ENCODE results near the gene PRR5.
"Not testable (repeated sequence)": the region's sequence is repeated elsewhere in the genome, so short reads cannot be mapped to it uniquely, and the experiment has no call there.

Gene PRR5

GRCh38 chr22:44736581-44737405 is 34.8 kb downstream of the PRR5 start:
- DNase-seq: no peak

GRCh38 chr22:44737406-44738346 is 35.7 kb downstream of the PRR5 start:
- DNase-seq: no peak

- no peak for DNase-seq
Measured at GRCh38 chr22:44738347-44738715, 36.3 kb downstream of the PRR5 start.

GRCh38 chr22:44739024-44739423 is 37.0 kb downstream of the PRR5 start:
- no peak for DNase-seq

DNA sequence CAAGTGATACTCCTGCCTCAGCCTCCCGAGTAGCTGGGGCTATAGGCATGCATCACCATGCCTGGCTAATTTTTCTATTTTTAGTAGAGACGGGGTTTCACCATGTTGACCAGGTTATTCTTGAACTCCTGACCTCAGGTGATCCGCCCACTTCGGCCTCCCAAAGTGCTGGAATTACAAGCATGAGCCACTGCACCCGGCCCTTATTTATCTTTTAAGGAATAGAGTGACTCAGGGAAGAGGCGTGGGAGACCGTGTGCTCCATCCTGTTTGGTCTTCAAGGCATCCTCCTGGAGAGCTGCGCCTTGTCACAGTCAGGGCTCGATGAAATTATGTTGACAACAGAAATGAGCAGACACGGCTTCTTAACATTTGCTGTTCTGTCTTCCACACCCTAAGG is 37.7 kb downstream of the PRR5 start:
- not testable (repeated sequence) for DNase-seq

DNA sequence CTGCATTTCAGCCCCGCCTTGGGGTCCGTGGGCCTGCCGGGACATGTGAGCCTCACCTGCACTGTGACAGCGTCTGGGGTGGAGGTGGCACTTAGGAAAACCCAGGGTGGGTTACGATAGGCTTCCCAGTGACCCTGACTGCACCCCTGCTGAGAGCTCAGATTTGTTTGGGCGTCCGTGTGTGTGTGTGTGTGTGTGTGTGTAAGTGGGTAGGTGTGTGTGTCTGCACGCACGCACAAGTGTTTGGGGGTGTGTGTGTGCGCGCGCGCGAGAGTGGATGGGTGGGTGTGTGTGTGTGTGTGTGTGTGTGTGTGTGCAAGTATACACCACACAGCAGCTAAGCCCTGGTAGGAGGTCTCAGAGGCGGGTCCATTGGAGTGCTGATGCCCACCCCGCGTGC is 38.3 kb downstream of the PRR5 start:
- DNase-seq: no peak

- no peak for DNase-seq
Measured at GRCh38 chr22:44741929-44742328, 39.9 kb downstream of the PRR5 start.

DNA sequence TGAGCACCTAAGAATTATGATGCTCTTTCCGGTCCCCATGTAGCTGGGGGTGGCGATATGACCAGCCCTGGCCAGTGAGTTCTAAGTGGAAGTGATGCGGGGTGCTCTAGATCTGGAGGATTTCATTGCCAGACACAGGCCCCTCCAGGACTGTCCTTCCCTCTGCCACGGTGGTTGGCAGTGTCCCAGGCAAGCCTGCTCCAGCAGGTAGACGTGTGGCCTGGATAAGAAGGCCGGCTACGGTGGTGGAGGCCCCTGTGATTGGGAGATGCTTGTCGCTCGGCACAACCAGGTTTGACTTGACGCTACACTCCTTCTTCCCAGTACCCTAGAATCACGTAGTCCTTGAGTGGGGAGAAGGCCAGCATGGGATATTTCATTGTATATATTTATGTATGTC is 41.2 kb downstream of the PRR5 start:
- no peak for DNase-seq

GRCh38 chr22:44743804-44744211 is 41.8 kb downstream of the PRR5 start:
- DNase-seq: no peak

- DNase-seq: no peak
Measured at GRCh38 chr22:44745853-44746789, 44.1 kb downstream of the PRR5 start.

DNA sequence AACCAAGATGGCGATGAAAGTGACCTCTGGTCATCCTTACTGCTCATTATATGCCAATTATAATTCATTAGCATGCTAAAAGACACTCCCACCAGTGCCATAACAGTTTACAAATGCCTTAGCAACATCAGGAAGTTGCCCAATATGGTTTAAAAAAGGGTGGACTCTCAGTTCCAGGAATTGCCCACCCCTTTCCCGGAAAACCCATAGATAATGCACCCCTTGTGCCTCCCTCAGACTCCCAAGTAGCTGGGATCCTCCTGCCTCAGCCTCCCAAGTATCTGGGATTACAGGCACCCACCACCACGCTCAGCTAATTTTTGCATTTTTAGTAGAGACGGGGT is 45.8 kb downstream of the PRR5 start:
- DNase-seq: peak in 1 of 2 donors; percentile 17

DNA sequence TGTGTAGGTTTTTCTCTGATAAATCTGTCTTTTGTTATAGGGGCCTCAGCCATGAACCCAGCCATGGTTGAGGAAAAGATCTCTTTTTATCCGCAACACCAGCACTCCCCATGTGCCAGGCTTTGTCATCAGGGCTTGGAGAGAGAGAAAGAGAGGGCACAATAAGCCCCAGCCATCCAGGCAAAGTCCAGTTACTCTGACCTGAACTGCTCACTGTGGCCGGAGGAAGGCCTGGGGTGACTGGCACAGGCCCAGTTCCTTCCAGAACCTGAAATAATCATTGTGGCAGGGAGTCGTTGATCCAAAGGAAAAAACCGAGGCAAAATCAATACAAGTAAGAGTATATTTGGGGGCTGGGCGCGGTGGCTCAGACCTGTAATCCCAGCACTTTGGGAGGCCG is 46.5 kb downstream of the PRR5 start:
- DNase-seq: no peak

DNA sequence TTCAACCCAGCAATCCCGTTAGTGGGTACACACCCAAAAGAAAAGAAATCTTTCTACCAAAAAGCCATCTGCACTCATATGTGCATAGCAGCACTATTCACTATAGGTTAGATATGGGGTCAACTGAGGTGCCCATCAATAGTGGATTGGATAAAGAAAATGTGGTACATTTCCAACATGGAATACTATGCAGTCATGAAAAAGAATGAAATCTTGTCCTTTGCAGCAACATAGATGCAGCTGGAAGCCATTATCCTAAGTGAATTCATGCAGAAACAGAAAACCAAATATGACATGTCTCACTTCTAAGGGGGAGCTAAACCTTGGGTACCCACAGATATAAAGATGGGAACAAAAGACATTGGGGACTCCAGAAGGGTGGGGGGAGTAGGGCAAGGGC is 48.5 kb downstream of the PRR5 start:
- DNase-seq: no peak

DNA sequence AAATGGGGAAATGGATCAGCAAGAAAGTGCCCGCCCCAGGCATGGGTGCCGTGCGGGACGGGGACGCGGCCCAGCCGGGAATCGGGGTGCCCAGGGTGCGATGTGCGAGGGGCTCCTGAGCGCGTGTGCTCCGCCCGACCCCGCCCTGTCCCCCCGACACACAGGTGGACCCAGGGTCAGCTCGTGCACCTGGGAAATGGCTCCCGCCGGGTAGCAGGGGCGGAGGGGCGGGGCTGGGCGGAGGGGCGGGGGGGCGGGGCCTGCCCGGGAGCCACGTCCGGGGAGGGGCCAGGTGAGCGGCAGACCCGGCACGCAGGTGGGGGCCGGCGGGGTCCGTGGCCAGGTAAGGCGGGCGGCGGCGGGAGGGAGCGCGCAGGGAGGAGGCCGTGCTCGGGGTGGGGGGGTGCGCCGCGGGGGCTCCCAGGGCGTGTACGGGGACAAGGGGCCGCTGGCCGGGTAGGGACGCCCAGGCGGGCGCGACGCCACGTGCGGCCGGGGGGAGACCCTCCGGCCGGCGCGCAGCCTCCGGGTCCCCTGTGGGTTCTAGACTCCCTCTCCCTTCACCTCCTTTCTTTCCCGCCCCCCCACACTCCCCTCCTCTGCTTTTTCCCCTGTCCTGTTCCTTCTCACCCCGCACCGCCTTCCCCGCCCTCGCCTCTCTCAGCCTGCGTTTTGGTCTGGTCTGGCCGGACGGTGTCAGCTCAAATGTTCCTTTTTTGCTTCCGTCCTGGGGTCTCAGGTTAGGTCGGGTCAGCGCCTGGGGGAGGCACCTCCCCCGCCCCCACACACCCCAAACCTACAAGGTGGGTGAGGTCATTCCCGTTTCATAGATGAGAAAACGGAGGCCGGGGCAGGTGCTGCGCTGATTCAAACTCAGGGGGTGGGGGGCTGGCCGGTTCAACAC is 50.5 kb downstream of the PRR5 start, which contains the start of gene ARHGAP8:
Gene ARHGAP8 (plus strand): TSS at position 291 of the 904 bp plus-strand sequence. CDS start 33,953 bp downstream, outside the sequence.
- DNase-seq: no peak

- DNase-seq: no peak
Measured at GRCh38 chr22:44753189-44754042, 51.4 kb downstream of the PRR5 start.

GRCh38 chr22:44754998-44755397 is 53.0 kb downstream of the PRR5 start:
- DNase-seq: no peak

DNA sequence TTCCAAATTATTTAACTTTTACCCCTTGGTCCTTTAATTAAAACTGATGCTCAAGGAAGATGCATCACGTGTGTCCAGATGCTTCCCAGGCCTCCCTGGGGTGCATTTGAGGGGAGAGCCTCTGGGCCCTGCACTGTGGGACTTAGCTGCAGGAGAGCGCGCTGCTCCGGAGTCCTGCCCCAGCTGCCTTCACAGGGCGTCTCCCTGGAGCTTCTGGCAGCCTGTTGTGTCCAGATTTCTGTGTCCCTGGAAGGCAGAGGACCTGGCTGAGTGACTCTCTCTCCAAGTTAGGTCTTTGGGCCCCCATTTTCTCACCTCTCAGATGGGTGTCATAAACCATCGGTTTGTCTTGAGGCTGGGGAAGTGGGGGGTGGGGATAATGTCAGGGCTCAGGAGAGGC is 53.4 kb downstream of the PRR5 start:
- no peak for DNase-seq

- no peak for DNase-seq
Measured at GRCh38 chr22:44755956-44756361, 54.0 kb downstream of the PRR5 start.

DNA sequence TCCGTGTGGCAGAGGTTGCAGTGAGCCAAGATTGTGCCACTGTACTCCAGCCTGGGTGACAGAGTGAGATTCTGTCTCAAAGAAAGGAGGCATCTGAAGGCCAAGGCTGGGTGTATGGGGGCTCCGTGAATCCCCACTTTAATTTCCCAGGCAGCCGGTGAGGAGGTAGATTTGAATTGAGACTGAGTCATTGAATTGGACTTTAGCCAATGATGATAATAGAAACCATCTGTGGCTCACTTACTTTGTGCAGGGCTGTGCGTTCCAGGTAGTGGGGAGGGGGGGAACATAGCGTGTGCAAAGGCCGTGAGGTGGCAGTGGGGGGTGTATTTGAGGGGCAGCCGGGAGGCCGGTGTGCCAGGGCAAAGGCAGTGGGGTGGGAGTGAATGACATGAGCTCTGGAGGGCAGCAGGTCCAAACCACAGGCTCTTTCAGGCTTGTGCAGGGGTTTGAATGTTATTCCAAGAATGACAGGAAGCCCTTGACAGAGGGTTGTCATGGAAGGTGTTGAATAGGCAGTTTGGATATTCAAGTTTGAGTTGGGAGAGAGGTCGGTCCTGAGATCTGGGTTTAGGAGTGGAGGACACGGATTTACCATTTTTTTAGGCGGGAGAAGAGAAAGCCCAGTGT is 56.5 kb downstream of the PRR5 start:
- DNase-seq: no peak

GRCh38 chr22:44759001-44759400 is 57.0 kb downstream of the PRR5 start:
- DNase-seq: no peak

Data from inflammatory macrophage (primary cell).